Mesothelial cell of epicardium (in vitro differentiated cells): ENCODE measurements around the gene HRC. TPM values are rescaled to one million over a fixed set of nuclear protein-coding genes. Genes with fewer than 3 reads are reported as not detected.

Source experiments
- DNase-seq, 2 experiments: peaks; one replicate each; pipeline ENCODE4 v3.0.0; 2021; ENCODE audit warnings: low spot score in 2 of 2; ENCODE audit not compliant: unreplicated experiment in 2 of 2
- H3K27ac Mint-ChIP-seq: 2 replicates; pipeline ENCODE4 v1.8.0; 2021; ENCODE audit warnings: mixed read lengths
- H3K27me3 Mint-ChIP-seq: 2 replicates; pipeline ENCODE4 v1.8.0; 2021; ENCODE audit warnings: low read depth, mixed read lengths
- H3K36me3 Mint-ChIP-seq: 2 replicates; pipeline ENCODE4 v1.8.0; 2021; ENCODE audit warnings: mixed read lengths
- H3K4me1 Mint-ChIP-seq: 2 replicates; pipeline ENCODE4 v1.8.0; 2021; ENCODE audit warnings: mixed read lengths
- H3K4me3 Mint-ChIP-seq: 2 replicates; pipeline ENCODE4 v1.8.0; 2021; ENCODE audit warnings: mild to moderate bottlenecking, moderate library complexity, mixed read lengths
- H3K9me3 Mint-ChIP-seq: 2 replicates; pipeline ENCODE4 v1.8.0; 2021; ENCODE audit warnings: mixed read lengths
- CTCF ChIP-seq: fragments of 200-600 bp; sonication (generic); IDR thresholded peaks from one replicate; pipeline ENCODE4 v1.5.0; 2021; ENCODE audit warnings: antibody characterized with exemption; ENCODE audit not compliant: unreplicated experiment
- total RNA-seq: library from RNA; stranded (reverse); gene quantifications from 3 replicates; pipeline ENCODE4 v1.2.1, GENCODE V29; 2021

Gene HRC
- total RNA-seq, 1 donor from 2014 or later, result 14.7 TPM

GRCh38 chr19:49120868-49121267, 34.3 kb downstream of the HRC start:
- peak overlapping the region; percentile 37 for H3K4me3 Mint-ChIP-seq
- no peaks in the 10 kb centered on the region for H3K36me3 Mint-ChIP-seq
- peaks cover 32% of the 10 kb centered on the region for H3K27me3 Mint-ChIP-seq
- peaks cover 23% of the 10 kb centered on the region for H3K4me1 Mint-ChIP-seq
- H3K27ac Mint-ChIP-seq, result no peak overlapping the region
- no peak for TF ChIP-seq CTCF
- no peaks in the 10 kb centered on the region for H3K9me3 Mint-ChIP-seq
- no peak for DNase-seq

GRCh38 chr19:49120325-49120683, 34.9 kb downstream of the HRC start:
- H3K27me3 Mint-ChIP-seq, result peaks cover 28% of the 10 kb centered on the region
- no peak for TF ChIP-seq CTCF
- H3K36me3 Mint-ChIP-seq, result no peaks in the 10 kb centered on the region
- H3K9me3 Mint-ChIP-seq, result no peaks in the 10 kb centered on the region
- no peak overlapping the region for H3K27ac Mint-ChIP-seq
- no peak for DNase-seq
- H3K4me1 Mint-ChIP-seq, result peaks cover 23% of the 10 kb centered on the region
- peak overlapping the region; percentile 37 for H3K4me3 Mint-ChIP-seq

GRCh38 chr19:49119411-49120324, 35.5 kb downstream of the HRC start, which contains the start of gene PPFIA3:
Gene PPFIA3, plus strand, starts transcription at chr19:49119544. Its CDS starts 8,330 bp downstream, at chr19:49127874.
- peak within 1 kb of the TSS; percentile 91 for H3K27ac Mint-ChIP-seq
- H3K9me3 Mint-ChIP-seq, result no peaks in the 10 kb centered on the region
- H3K4me3 Mint-ChIP-seq, result peak within 1 kb of the TSS; percentile 76
- peaks cover 26% of the 10 kb centered on the region for H3K27me3 Mint-ChIP-seq
- H3K36me3 Mint-ChIP-seq, result no peaks in the 10 kb centered on the region
- peaks cover 28% of the 10 kb centered on the region for H3K4me1 Mint-ChIP-seq
- no peak for TF ChIP-seq CTCF
- peak in 1 of 2 experiments; percentile 78 for DNase-seq

GRCh38 chr19:49118565-49119410, 36.4 kb downstream of the HRC start, which contains the start of gene C19orf73:
Gene C19orf73, minus strand, starts transcription at chr19:49119143. Its CDS starts 121 bp downstream, at chr19:49119022.
- H3K4me3 Mint-ChIP-seq, result peak within 1 kb of the TSS; percentile 76
- H3K36me3 Mint-ChIP-seq, result no peaks in the 10 kb centered on the region
- no peaks in the 10 kb centered on the region for H3K9me3 Mint-ChIP-seq
- H3K27me3 Mint-ChIP-seq, result peaks cover 23% of the 10 kb centered on the region
- peaks cover 31% of the 10 kb centered on the region for H3K4me1 Mint-ChIP-seq
- peak within 1 kb of the TSS; percentile 91 for H3K27ac Mint-ChIP-seq
- DNase-seq, result peak; percentile 93 to 97
- no peak for TF ChIP-seq CTCF

DNA sequence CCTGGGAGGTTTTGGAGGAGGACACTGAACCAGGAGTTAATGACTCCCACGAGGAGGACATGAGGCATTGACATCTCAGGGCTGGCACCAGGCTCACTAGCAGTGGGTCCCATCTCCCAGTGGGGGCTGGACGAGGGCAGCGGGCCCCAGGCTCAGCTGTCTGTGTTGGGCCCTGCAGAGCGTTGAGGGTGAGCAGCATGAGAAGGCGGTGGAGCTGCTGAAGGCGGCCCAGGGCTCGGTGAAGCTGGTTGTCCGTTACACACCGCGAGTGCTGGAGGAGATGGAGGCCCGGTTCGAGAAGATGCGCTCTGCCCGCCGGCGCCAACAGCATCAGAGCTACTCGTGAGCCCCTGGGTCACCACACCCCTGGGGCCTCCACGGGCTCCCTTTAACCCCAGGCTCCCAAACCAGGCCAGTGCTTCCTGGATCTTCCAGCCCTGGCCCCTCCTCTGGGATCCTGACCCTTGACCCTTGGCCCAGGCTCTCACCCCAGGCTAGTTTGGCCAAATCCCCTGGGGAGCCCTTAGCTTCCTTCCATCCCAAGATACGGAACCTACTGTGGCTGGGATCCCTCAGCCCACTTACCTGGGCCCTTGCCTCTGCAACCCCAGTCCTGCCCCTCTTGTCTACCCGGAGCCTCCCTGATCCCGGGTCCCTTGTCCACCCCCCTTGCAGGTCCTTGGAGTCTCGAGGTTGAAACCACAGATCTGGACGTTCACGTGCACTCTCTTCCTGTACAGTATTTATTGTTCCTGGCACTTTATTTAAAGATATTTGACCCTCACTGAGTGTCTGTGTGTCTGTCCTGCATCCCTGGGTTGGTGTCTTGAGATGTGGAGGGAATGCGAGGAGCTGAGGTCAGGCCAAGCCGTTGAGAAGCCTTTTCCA, 37.3 kb downstream of the HRC start:
- peaks cover 36% of the 10 kb centered on the region for H3K4me1 Mint-ChIP-seq
- peaks cover 18% of the 10 kb centered on the region for H3K27me3 Mint-ChIP-seq
- H3K36me3 Mint-ChIP-seq, result no peaks in the 10 kb centered on the region
- no peak for DNase-seq
- H3K9me3 Mint-ChIP-seq, result no peaks in the 10 kb centered on the region
- H3K4me3 Mint-ChIP-seq, result peak overlapping the region; percentile 76
- no peak for TF ChIP-seq CTCF
- peak overlapping the region; percentile 91 for H3K27ac Mint-ChIP-seq
